DMS 273 (cell line): ENCODE measurements around the gene LY6G6F.

Experiments used
- DNase-seq: peaks from one replicate; lab custom pipeline; 2025; ENCODE audit not compliant: unreplicated experiment; lab: John Stamatoyannopoulos, UW

The LY6G6F gene

DNA sequence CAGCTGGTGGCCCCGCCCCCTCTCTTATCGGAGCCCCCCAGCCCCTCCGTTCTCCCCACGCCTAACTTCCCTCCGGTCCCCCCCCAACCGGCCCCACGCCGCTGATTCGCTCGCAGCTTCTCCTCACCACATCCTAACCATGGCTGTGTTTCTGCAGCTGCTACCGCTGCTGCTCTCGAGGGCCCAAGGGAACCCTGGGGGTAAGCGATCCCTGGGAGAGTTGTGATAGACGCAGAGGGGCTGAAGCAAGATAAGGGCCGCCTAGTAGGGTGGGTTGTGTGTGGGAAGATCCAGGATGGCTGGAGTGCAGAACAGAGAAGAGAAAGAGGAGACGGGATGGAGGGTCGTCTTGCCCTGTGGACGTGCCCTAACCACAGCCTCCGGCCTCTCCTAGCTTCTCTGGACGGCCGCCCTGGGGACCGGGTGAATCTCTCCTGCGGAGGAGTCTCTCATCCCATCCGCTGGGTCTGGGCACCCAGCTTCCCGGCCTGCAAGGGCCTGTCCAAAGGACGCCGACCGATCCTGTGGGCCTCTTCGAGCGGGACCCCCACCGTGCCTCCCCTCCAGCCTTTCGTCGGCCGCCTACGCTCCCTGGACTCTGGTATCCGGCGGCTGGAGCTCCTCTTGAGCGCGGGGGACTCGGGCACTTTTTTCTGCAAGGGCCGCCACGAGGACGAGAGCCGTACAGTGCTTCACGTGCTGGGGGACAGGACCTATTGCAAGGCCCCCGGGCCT lies 16.7 kb downstream of the LY6G6F start, which contains the start of gene MPIG6B:
MPIG6B (plus strand) TSS at position 129 of the 735 bp plus-strand sequence; CDS start at position 140, 11 bp downstream.
- no peak for DNase-seq

DNA sequence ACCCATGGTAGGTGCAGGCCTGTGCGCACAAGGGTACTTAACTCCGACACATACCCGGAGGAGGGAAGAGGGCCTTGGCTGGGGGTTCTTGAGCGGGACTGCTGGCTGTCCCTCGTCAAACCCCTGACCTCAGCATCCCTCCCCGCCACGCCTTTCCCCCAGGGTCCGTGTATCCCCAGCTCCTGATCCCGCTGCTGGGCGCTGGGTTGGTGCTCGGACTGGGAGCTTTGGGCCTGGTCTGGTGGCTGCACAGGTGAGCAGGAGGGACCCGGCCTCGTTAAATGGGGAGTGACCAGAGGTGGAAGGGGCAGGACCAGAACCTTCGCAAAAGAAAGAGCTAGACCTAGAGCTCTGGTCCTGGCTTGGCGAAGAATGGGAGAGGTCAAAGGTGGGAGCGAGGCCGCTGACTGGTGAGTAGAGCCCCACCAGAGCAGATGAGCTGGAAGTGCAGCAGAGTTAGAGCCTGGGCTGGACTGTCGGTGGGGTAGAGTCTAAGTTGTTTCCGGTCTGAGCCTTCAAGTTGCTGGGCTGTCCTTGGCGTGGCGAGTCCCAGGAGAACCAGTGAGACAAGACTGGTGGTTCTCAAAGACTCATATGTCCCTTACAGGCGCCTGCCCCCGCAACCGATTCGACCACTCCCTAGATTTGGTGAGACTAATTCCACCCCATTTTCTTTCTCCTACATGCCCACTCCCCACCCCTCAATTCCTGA lies 17.5 kb downstream of the LY6G6F start:
- DNase-seq = no peak

DNA sequence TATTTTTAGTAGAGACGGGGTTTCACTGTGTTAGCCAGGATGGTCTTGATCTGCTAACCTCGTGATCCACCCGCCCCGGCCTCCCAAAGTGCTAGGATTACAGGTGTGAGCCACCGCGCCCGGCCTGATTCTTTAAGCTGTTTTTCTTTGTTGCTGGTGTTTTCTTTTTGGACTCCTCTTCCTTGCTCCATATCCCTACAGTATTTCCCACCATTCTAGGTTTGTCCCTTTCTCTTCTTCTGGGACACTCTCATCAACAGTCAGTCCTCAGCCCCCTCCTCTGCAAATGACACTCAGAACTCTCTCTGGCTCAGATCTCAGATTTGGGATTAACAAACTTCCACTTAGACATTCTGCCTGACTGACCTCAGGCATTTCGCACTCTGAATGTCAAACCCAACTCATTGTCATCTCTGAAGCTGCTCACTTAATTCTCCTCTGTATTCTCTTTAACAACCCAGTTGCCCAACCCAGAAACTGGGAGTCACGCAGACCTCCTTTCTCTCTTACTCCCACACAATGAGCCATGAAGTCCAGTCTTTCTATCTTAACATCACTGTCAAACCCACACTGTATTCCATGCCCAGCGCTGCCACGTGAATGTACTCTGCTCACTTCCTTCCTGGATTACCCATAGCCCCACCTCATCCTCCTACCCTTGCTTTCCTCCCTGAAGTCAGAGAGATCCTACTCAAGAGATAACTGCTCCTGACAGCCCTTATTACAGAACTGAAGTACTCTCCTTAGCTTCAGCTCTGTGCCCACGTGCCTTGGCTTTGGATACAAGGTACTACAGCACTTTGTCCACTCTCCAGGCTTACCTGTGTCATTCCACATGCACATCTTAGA lies 19.1 kb downstream of the LY6G6F start:
- DNase-seq = no peak

DNA sequence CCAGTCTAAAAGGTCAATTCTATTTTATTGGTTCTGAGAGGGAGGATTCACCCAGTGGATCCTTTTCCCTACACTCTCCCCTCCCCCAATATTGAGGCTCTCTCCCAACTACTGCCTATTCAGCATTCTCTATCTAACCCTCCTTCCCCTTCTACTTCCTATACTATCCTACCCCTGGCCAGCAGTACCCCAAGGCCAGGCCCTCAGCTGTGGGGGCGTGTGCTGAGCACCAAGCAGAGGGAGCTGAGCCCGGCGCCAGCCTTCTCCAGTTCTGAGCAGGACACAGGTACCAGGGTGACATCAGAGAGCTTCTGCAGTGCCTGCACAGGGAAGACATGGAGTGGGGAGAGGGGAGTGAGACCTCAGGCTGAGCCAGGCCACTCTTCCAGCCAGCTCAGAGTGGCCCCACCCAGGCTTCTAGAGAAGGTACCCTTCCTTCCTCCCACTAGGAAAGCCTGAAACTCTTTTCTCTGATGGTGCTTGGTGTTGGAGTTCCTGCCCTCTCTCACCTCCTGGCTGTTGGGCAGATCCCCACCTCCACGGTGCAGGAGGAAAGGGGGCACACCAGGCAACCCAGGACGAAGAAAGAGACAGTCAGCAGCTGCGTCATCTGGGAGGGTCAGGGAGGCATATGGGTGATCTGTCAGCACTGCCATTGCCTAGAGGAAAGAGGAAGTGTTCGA lies 20.5 kb downstream of the LY6G6F start:
- DNase-seq = no peak

DNA sequence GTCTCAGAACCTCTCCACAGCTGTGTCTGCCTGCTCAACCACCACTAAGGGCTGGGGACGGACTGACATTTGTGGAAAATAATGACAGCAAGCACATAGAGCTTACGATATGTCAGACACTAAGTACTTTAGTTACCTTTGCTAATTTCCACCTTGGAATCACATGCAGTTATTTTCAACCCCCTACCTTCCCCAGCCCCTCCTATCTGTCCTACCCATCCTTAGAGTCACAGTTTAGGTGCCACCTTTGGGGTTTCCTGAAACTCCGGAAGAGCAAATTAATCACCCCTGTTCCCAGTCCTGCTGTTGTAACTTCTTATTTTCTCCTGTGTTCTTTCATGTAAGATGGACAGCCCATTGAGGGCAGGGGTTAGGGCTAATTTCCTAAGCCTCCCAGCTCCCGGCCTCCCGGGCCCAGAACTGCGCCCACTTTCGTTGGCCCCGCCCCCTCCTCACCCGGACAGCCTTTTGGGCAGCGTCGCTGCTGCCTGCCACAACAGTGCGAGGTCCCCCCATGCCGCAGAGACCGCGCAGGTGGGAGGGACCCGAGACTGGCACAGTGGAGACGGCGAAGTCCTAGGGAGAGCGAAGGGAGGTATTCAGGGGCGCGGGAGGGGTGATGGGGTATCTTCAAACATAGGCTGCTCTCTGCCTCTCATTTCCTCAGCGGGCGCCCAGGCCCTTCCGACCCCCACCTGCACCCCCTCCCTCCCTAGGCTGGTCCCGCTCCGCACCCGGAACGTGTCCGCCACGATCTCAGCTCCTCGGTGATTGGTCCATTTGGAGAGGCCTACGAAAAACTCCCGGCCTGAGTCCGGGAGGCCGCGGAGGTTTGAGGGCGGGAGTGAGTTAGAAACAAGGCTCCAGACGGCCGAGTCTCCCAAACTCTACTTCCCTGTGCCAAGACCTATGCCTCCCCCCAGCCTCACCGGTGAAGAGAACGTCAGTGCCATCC lies 21.3 kb downstream of the LY6G6F start:
- no peak for DNase-seq

DNA sequence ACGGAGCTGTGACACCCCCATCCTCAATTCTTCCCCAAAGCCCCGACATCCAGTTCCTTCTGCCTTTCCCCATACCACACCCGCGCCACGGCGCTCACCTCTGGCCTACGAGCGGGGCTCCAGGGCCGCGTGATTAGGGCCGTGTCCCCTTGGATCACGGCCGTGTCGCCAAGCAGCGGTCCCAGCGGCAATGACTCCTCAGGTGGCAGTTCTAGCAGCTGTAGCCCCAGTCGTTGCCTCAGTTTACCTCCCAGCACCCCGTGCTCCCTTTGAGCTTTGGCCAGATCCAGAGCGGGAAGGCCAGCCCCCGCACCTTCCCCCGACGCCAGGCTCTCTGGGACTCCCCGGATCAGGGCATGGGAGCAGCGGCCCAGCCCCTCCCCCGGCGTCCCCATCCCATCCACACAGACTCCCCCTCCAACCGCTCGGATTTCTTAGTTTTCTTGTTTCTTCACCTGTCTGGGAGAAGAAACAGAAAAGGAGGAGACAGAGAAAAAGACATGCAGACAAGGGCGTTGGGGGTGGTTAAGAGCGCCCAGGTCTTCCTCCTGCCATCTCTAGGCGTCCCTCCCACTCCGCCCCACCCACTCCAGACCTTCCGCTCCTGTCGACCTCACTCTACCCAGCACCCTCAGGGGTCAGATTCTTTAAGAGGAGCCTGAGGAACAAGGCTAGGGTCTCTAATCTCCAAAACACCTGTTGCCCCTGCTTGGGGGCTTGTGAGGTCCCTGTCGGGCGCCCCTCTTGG lies 22.3 kb downstream of the LY6G6F start, which contains the start of gene DDAH2:
DDAH2 (minus strand) TSS at position 533 of the 748 bp plus-strand sequence; CDS start at position 395, 138 bp downstream.
- DNase-seq = no peak

DNA sequence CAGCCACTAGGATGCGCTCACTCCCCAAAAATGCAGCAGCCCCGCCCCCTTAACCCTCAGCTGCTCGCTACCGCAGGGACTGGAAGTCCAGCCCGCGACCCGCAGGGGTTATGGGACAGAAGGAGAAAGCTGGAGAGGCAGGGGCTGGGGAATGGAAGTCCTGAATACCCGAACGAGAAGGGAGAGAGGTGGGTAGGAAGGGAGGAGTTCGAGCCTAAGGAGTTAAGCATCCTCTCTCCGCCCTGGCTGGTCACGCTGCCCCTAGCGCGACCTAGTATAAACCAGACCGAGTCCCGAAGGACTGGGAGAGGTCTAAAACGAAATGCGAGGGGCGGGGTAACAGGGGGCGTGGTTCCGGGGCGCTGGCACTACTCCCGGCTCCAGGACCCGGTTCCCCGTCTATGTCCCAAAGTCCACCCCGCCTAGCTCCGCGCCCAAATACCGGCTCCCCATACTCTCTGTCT lies 22.9 kb downstream of the LY6G6F start:
- DNase-seq = peak; percentile 93

DNA sequence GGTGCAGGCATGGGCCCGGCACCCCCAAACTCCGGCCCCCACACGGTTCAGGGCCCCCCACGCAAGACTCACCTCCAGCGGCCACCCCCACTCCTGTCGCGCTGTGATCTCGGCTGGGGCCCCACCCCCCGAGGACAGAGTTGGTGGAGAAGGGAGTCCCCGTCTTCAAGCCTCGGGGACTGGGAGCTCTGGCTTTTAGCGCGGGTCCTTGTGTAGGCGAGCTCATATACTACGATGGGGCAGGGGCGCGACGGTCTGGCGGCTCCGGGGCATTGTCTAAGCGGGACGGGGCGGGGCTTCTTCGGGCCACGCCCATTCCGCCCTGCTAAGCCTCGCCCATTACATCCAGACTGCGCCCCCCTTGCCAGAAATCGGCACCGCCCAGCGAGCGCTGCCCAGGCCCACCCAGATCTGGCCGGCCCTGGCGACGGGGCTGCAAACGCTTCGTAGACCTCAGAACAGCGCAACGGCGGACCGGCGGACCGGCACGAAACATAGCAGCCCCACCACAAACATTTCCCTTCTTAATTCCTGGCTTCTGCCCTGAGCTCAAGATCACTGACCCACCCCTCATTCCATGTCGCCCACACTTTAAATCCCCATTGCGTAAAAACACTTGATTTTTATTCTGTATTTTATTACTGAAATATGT lies 23.4 kb downstream of the LY6G6F start:
- DNase-seq = peak; percentile 81

DNA sequence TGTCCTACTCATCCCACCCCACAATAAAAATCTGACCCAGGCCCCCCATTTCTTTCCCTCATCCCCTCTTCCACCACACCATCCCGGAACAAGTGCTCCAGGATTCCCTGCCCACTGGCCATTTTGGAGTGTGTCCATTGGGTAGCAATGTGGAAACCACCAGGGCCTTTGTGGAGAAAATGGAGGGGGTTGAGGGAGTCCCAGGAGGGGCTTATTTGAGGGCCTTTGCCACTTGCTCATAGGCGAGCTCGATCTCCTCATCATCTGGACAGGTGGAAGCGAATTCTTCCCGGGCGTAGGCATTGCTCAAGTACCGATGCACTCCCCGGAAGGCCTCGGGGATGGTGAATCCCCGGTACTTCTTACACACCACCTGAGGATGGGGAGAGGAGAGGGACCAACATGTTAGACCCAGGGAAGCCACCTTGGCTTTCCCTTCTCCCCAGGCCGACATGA lies 24.0 kb downstream of the LY6G6F start:
- no peak for DNase-seq

DNA sequence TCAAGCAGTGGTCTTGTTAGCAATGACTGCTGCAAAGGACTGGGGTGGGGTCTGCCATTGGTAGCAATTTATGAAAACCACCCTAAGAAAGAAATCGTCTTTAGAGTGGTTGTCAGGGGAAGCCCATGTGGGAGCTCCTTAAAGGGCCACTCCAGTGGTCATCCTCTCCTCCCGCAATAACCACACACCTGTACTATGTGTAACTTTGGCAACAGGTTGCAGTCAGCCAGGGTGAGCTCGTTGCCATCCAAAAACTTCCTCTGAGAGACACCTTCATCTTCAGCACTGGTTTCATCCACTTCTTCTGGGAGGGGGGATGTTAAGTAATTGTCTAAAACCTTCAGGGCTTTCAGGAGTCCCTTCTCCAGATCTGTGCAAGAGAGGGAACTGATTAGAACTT lies 25.4 kb downstream of the LY6G6F start:
- DNase-seq = no peak

DNA sequence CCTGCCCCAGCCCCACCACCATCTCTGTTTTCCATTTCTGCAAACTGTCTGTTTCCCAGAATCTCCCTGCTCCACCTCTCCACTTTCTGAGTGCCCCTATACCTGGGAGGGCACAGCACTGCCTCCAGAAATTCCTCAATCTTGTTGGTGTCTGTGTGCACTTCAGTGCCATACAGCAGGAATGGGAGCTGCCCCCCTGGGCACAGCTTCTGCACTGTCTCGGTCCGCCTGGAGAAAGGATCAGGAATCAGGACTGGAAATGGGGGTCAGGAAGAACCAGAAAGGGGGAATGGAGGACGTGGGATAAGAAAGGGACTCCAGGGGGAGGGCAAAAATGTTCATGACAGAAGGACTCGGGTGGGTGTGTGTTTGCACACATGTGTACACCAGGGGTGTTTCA lies 27.1 kb downstream of the LY6G6F start:
- DNase-seq = no peak

DNA sequence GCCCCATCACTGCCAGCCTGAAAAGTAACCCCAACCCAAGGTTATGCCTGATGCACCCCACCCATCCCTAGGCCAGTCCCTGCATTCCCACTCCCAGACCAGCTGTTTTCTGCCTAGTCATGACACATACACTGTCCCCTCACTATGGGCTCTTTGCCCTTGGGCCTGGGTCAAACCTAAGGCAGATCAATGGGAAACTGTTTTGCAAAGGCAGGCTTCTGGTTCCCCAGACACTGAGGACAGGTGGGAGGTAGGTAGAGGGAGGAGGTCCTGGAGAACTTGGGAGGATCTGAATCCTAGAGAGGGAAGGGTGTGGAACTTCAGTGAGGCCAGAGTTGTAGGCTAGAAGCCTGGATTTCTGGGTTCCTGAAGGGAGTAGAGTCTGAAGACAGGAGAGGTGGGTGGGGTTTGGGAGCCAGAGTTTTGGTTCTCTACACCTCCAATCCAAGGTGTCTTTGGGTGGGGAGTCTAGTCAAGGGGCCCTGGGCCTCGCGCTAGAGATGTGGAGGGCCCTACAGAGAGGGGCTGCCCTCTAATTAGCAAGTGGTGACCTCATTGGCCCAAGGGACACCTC lies 27.7 kb downstream of the LY6G6F start:
- DNase-seq = no peak

DNA sequence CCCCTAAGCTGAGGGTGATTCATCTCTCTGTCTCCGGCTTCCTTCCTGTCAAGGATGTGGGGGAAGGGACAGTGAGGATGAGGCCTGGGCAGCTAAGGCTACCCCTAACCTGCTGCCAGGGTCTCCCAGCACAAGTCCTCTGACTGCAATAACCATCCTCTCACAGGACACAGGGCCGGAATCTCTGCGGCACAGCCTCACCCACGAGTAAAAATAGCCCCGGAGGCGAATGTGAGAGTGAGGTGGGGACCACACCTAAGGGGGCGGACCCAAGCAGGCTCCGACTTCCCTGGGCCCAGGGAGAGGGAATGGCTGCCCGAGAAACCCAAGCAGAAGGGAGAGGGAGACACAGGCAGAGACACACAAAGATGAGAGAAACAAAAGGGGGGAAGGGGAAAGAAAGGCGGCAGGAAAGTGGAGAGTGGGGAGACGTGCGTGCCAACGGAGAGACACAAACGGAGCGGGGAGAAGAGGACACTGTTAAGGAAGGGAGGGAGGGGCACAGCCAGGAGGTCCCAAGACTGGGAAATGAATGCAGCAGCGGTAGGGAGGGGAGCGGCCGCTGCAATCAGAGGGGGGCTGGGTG lies 28.2 kb downstream of the LY6G6F start:
- peak; percentile 37 for DNase-seq

DNA sequence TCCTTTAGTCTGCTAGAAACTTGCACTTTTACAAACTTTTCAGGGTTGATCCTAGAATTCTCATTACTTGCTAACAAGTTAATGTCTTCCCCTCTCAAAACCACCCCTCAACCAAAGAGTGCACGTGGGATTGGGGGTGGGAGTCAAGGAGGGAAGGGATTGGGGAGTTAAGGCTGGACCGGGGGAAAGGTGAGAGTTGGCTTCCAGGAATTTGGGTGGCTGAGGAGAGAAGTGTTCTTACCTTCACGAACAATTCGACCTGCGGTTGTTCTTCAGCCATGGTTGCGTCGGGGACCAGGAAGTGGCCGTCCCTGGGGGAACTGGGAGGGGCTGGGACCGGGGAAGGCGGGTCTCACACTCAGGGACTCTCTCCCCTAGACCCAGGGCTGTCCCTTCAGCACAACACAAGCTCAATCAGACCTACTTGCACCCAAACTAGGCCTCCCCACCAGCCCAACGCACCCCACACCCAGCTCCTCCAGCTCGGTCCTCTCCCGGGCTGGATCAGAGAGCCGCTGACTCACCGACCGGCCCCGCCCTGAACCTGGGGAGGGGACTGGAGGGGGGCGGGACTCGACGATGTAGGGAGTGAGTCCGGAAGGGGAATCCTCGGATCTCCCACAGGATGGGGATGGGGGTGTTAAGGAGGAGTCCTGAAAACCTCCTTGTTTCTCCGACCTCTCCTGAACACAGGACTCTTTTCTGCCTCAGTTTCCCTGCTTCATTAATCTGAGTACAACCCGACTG lies 29.5 kb downstream of the LY6G6F start, which contains the start of gene CLIC1:
CLIC1 (minus strand) TSS at position 510 of the 747 bp plus-strand sequence; CDS start at position 280, 230 bp downstream.
- DNase-seq = peak; percentile 90

DNA sequence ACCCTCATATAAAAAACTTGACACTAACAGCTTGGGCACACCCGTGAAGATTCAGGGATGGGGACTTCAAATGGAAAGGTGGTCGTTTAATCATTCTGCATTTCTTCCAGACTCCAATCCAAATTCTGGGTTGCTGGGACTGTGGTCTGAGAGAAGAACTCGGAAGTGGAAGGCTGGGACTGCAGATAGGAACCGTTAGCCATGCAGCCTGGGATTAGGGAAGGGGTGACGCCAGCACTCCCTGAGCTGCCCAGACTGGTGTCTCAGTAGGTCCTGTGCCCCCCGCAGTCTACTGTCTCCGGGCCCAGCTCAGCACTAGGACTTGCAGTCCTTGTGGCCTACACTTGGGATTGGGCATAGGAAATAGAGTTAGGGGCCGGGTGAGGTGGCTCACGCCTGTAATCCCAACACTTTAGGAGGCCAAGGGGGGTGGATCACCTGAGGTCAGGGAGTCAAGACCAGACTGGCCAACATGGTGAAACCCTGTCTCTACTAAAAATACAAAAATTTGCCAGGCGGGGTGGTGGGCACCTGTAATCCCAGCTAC lies 30.2 kb downstream of the LY6G6F start:
- DNase-seq = no peak

DNA sequence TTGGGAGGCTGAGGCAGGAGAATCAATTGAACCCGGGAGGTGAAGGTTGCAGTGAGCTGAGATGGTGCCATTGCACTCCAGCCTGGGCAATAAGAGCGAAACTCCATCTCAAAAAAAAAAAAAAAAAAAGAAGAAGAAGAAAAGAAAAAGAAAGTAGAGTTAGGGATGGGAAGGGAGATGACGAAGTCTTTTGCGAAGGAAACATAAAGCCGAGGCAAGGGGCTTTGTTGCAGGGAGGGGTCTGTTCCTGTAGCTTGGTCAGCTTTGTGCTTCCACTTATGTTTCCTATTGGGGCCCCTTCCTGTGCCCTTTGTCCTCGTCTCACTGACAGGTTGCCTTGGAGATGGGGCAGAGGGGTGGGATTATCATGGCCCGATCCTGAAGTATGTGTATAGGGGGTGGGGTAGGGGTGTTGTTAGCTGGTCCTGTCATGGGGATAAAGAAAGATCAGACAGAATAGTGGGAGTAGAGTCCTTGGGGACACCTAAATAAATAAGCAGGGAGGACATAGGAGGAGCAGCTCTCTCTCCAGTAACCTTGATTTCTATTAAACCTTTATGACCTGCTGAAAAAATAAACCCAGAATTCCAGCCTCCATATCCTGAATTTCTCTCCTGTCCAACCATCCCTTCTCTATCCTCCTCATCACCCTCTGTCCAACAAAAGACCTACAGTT lies 30.8 kb downstream of the LY6G6F start:
- DNase-seq = no peak
